Medulla oblongata (tissue), 1 donor: ENCODE data around the gene MTMR3.

Source experiments
- DNase-seq: peaks from one replicate; pipeline ENCODE4 v3.0.0-alpha.2; 2015; ENCODE audit errors: extremely low spot score

The MTMR3 gene

DNA sequence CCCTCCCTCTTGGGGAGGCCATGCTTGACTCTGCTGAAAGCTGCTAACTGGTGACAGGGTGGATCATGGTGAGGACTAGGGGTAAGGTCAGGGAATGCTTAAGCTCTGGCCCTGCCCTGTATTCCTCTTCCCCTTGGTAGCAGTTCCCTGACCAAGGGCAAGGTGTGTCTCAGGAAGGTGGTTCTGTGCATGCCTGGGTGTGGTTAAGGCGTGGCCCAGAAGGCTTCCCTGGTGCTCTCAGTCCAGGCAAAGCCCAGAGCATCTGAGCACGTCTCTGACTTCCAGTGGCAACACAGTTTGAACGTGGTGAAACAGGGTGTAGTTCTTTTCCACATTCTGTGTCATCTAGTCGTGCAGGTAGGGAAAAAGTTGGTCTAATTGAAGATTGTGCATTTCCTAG lies 144.2 kb downstream of the MTMR3 start:
- no peak for DNase-seq

DNA sequence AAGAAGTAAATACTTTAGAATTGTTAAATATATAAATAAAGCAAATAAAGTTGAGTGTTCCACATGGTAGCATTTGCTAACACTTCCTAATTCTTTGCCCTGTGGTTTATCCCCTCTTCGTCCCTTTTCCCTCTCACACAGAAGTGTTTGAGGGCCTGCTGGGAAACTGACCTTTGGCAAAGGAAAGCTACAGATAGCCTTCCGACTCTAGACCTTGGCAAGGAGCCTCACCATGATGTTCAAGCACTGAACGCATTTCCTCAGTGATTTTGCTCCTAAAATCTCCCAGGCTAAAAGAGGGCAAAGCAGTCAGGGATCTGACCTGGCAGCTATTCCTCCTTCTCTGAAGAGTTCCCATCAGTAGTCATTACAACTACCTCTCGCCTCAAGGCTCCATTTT lies 144.8 kb downstream of the MTMR3 start:
- no peak for DNase-seq

DNA sequence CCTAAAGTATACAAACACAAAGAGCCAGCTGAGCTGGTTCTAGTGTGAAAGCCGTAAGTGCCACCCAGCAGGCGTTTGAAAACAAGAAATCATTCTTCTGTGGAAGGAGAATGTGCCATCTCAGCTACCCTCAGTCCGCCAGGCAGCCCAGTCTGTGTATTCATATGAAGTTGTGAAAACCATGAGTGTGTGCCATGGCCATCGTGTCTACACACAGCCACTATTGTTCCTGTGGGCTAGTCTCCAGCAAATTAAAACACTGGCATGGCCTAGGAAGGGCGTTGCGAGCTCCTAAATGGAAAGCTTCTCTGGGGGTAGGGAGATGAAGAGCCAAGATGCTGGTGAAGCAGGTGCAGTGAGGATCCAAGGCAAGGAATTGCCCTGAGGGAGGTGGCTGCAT lies 145.8 kb downstream of the MTMR3 start:
- peak; percentile 87 for DNase-seq

DNA sequence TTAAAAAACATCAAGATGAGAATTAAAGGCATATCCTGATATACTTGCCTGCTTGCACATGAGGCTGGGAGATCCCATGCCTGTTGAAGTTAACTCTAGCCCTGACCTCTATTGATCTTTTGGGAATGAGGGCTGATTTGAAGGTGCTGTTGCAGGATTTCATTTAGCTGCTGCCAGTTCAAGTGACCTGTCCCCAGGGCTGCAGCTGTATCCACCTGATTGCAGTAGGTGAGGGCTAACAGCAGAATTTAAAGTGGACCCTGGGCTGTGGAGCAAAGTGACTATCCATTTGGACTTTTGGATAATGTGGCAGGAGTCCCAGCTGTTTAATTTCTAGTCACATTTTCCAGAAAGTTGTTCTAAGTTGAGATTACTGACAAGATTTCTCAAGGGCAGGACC lies 146.5 kb downstream of the MTMR3 start:
- no peak for DNase-seq

DNA sequence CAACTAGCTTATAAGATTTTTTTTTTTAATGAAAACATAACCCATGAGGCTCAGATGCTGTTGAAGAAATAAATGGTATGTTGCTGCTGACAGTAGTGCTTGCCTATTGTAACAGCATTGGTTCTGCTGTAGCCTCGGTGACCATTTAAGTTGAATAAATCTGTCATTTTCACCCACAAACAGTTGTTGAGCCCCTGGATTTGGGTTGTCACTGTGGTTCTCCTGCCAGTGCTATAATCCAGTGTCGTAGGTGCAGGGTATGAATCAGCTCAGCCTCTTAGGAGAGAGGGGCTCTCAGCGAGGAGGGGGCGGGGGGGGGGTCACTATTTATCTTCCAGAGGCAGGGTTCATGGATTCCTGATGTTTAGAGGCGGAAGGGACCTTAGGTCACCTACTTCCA lies 147.4 kb downstream of the MTMR3 start:
- no peak for DNase-seq

DNA sequence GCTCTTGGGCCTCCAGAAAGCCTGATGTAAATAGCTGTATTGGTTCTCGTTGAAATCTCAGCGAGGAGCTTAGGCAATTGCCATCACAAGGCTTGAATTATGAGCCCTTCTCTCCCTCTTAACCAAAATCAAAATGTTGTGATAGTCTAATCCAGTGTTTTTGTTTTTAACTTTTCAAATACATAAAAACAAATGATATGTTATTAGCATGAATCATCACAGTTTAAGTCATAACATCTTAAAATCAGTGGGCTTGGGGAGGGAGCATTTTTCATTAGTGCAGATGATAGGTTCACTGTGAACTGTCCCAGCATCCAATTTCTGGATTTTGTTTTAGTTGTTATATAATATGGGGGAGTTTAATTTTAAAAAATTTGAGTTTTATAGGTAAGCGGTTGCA lies 148.4 kb downstream of the MTMR3 start:
- no peak for DNase-seq

DNA sequence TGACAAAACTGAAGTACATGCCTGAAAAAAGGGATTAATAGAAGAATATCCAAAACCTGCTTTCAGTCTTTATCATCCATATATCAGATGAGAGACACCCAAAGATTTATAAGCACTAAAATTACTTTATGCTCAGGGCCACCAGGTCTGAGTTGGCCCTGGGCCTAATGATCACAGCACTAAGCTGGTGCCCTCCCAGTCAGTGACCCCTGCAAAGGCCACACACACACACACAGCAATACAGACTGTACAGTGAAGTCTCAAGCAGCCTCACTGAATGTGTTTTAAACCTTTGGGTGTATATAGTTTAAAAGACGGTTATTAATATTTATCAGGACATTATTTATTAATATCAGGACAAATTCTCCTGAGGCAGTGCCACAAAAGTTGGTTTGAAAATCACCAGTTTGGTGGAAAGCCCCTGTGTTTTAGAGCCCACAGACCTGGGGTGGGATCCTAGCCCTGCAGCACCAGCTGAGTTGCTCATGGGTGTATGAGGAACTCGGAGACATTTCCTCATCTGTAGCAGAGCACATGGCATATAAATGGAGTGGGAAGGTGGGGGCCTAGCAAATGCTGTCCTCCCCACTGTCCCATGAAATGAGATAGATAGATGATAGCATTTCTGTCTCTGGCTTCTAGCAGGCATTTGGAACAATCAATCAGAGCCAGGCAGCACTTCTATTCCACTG lies 148.9 kb downstream of the MTMR3 start:
- DNase-seq: no peak

DNA sequence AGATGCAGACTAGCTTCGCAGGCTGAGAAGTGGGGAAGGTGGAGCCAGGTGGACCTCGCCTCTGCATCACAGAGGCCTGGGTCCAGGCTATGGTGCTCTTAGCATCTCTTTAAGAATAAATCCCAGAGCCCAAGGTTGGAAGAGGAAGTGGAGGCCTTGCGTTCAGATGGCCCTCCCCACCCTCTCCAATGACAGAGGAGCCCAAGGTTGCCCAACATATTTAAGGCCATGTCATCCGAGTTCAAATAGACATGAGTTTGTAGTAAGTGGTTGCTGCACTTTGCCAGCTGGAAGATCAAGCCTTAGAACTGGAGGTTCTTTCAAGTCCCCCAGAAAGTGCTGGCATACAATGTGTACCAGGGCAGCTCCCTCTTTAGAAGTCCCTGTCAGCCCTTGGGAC lies 150.2 kb downstream of the MTMR3 start:
- DNase-seq: no peak

DNA sequence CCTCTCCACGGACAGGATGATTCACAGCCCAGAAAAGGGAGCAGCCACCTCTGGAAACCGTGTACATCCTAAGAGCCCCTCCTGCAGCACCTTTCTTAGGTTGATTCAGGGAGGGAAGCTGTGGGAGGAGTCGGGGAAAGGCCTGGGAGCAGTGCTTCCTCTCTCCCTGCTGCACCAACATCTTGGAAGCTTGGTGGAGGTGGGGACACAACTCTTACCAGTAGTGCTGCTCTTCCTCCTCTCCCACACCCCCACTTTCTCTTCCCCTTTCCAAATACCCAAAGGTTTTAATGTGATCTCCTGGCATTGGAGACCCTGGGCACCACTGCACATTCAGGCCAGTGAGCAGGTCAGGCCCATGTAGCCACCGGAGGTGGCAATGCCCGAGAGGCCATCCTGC lies 150.9 kb downstream of the MTMR3 start:
- no peak for DNase-seq

DNA sequence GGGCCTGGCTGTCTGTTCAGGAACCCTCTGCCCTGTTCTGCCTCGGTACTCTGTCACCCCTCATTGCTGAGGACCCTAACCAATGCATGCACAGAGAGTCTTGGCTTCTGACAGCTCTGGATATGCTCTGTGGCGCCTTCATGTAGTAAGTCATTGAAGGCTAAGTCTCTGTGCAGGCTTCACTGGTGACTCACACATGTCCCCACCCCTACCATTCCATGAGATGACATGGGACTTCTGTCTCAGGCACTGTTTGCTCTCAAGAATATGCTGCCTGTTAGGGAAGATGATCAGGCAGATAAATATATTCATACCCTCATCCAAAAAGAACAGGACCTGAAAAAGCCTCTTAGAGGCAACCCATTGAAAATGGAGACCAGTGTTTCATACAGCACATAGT lies 153.7 kb downstream of the MTMR3 start:
- no peak for DNase-seq

DNA sequence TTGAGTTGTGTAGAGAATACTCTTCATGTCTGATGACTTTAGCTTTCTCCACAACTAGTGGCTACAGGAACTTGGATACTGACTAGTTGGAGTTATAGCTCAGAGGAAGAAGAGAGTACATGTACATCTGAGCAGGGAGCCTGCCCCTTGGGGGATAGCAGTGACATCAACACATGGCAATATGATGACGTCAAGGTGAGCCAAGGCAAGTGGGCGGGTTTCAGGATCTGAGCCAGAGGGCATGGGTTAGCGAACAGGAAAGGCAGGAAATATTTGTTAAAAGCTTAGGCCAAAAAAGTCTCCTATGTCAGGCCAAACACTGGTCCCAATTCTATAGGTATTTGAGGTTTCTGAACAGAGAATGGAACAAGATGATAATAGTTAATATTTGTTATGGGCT lies 155.2 kb downstream of the MTMR3 start:
- DNase-seq: no peak

DNA sequence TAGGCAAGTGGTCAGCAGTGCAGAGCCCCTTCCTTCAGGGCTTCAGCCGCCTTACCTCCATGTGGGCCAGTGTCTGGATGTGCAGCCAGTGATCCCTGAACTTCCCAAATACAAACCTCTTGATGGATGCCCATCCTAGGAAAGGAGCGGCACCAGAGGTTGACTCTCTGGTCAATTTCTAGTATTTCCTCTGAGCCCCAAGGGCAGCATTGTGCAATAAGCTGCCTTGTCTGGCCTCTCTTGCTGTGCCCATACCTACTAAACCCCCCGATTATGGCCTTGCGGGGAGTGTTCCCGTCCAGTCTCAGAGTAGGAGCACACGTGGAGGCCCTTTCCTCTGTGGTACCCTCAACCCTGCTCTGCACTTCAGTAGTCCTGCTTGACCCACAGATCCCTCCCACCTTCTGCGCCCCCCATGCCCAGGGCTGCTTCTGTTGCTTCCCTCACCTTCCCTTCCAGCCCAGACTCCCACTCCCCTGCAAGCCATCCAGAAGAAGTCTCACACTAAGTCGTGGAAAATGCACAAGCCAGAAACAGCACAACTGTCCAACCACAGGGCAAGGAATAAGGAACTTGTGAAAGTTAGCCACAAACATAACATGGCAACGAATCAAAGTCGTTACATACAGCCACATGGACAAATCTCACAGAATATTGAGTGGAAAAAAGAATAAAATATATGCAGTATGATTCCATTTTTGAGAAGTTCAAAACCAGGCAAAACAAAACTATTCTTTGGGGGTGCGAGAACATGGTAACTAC lies 157.7 kb downstream of the MTMR3 start:
- no peak for DNase-seq

DNA sequence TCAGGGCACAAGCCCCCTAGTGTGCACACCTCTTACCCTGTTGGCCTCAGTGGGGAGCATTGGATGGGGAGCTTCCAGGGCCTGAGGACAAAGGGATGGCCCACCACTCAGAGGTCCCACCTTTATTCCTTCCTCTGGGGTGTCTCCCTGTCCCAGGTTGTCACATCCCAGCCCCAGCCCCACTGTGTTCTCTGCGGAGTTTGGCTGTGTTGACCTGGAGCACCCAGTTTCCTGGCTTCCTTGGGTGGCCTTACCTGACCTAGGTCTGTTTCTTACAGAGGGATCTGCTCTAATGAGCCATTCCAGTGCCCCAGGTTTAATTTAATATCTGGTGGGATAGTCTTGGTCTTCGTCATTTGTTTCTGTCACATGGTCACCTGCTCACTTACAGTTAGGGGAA lies 158.5 kb downstream of the MTMR3 start:
- DNase-seq: no peak

DNA sequence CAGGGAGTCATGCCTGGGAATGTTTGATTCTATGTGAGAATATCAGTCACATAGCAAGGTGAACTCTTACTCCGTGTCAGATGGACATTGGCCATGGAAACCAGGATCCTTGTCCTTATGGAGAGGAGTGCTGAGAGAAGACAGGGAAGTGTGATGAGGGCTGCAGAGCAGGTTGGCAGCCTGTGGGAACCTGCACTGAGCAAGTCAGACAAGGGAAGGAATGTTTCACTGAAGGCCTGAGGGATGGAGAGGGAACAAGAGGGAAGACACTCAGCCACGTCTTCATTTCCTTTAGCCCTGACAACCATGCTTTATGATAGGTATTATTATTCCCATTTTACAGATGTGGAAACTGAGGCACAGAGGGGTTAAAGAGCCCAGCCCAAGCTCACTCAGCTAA lies 158.9 kb downstream of the MTMR3 start:
- DNase-seq: no peak

DNA sequence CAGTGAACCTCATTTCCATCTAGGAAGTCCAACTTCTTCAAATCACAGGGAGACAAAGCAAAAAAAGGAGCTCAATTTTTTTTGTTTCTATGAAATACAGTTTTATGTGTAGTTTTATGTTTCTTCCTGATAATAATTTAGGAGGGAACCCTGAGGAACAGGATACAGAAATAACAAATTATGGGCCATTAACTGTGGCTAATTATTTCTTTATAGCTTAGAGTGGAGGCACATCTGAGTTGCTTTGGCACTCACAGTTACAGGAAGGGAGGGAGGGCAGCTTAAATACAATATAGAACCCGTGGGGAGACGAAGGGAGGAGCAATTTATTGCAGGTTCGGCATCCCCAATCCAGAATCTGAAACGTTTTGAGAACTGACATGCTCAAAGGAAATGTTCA lies 160.2 kb downstream of the MTMR3 start:
- no peak for DNase-seq

DNA sequence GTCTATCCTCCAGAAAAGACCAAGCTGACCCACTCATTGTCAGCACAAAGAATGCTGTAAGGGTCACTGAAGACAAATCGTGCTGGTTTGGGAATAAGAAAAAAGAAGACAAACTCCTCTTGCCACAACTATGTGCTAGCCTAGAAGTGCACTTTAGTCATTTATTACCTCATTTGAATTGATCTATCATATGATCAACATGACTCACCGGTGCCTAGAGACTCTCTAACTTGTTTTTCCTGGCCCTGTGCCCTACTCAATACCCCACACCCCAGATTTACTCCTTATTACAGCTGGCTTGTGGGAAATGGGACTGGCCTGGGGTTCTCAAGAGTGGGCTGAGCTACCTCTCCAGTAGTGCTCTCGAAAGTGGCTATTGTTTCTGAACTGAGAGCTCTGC lies 161.4 kb downstream of the MTMR3 start:
- DNase-seq: no peak

DNA sequence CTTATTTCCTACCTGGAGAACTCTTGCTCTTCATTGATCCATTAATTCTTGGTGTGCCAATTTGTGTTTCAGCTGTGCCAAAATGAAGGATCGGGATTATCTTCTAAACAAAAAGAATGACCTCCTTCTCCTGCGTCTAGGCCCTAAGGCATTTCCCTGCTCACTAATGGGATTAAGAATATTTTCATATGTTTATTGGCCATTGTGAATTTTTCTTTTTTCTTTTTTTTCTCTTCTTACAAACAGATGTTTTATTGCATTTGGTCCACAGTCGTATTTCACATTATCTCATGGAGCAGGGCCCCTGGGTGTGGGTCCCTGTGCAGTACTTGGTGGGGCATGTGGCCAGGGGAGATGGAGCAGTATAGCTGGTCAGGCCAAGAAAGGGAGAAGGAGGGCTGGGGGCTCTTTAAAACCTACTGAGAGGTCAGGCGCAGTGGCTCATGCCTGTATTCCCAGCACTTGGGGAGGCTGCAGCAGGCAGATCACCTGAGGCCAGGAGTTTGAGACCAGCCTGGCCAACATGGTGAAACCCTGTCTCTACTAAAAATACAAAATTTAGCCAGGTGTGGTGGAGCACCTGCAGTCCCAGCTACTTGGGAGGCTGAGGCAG lies 162.0 kb downstream of the MTMR3 start:
- DNase-seq: no peak

DNA sequence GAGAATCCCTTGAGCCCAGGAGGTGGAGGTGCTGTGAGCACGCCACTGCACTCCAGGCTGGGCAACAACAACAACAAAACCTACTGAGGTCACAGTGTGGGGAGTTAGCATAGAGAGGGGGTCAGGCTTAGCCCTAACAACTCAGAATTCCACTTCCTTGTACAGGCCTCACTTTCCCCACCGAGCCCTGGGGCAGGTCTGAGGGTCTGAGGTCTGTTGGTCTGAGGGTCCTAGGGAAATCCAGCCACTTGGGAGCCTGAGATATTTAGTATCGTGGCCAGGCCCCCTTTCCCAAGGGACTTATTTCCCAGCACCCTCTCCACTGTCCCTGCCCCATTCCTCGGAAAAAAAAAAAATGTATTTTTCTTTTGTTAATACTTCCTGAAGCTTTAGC lies 162.5 kb downstream of the MTMR3 start:
- DNase-seq: no peak

DNA sequence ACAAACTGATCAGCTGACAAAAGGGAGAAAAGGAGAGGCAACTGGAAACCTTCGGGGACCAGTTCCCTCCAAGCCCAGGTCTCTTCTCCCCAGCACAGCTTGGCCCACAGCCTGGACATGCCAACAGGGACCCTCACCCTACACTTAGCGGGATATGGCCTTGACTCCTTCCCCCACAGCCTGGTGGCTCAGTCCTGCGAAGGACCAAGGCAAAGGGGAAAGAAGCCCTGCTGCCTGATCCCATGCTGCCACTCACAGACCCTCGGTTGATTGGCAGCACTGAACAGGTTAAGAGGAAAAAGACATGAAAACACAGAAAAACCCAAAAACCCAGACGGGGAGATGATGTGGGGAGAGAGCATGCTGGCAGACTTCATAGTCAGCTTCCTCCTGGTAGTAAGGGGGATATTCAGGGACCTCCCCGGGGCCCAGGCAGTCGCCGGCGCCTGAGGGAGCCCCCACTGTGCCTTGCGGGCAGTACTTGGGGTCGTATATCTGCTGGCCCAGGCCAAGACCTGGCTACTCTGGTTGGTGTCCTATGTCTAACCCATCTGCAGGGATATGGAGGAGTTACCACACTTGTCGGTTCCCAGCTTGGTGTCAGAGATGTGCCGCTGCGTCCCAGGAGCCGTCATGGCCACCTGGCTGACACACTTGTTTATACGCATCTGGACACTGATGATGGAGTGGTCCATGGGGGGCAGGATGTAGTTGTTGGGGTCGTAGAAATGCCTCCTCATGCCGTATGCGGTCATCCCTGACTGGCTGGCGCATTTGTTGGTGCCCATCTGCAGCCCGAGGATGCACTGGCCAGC lies 163.1 kb downstream of the MTMR3 start:
- no peak for DNase-seq

DNA sequence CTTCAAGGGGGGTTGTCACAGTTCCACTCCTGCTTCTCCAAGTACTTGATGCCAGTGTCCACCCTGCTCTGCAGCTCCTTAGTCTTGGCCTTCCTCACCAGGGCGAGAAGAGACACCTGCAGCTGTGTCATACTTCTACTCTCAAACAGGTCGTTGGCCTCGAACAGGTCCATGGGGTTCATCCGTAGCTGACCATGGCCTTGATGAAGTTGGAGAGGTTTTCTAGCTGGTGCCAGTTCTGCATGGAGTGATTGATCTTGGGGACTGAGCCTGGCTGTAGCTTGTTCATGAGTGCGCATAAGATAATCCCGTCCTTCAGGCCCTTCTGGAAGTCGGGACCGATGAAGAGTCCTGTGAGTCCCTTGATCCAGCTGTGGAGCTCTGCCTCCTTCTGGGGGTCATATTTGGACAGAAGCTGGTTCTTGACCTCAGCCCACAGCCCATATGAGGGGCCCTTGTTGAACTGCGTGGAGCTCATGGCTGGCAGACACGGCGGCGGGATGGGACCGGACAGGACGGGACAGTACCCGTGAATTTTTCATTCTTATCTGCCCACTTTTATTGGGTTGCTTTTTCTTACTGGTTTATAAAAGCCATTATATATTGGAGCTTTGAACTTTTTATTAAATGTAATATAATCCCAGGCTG lies 163.9 kb downstream of the MTMR3 start:
- DNase-seq: no peak

DNA sequence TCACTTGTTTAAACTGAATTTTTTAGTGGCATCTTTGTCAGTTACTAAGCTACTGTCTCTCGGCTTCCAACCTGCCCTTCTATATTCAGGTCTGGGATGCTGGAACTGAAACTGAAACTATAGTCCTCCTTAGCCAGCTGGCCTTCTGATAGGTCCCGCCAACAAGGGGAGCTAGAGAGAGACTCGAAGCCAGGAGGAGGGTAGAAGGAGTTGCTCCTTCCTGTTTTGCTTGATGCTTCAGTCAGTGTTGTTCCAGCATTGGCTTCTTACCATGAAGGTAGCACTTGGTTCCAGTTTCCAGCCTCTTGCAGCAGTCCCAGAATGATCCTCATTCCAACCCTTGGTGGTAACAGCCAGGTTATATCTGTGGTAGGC lies 164.4 kb downstream of the MTMR3 start:
- DNase-seq: peak; percentile 25

DNA sequence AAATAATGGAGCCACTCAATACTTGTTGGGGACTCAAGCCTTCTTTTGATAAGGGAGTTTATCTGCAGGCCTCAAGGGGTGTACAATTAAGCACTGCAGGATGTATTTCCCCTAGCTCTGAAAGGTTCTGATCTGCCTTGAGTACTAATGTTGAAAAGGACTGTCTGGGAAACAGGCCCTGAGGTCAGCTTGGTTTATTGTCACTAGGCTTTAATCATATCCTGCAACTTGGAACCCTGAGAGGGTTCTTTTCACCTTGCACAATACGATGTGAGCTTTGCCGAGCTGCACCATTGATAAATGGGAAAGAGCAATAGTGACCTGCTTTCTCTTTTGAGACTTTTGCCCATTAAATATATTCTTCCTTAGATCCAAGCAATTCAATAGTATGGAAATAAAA lies 165.7 kb downstream of the MTMR3 start:
- DNase-seq: no peak
